WTC11 (cell line): ENCODE results near the gene BACH2. TPM values are rescaled to one million over a fixed set of nuclear protein-coding genes. Genes with fewer than 3 reads are reported as not detected.
"Not testable (repeated sequence)": the region's sequence is repeated elsewhere in the genome, so short reads cannot be mapped to it uniquely, and the experiment has no call there.

Source experiments
- ATAC-seq: fragments of 200-7000 bp; cut with Tn5 transposase; 2 replicates; pipeline ENCODE4 v1.10.0; 2021; ENCODE audit warnings: mild to moderate bottlenecking, moderate library complexity
- CTCF ChIA-PET: fragments of 300-600 bp; sonication (Branson Sonifier 250); formaldehyde crosslinking; loops from one replicate; lab custom pipeline; 2021; ENCODE audit warnings: antibody characterized with exemption; lab: Charles Lee
- POLR2A ChIA-PET: fragments of 350-600 bp; sonication (Branson Sonifier 250); formaldehyde crosslinking; loops from one replicate; lab custom pipeline; 2021; ENCODE audit warnings: antibody characterized with exemption; lab: Charles Lee
- DNase-seq: peaks from one replicate; pipeline ENCODE4 v3.0.0; 2021; ENCODE audit warnings: low spot score
- H3K27ac Mint-ChIP-seq: 2 replicates; pipeline ENCODE4 v1.8.0; 2021; ENCODE audit warnings: mixed read lengths
- H3K27me3 Mint-ChIP-seq: 2 replicates; pipeline ENCODE4 v1.8.0; 2021; ENCODE audit warnings: low read depth, mild to moderate bottlenecking, moderate library complexity, mixed read lengths
- H3K36me3 Mint-ChIP-seq: 2 replicates; pipeline ENCODE4 v1.8.0; 2021; ENCODE audit warnings: mixed read lengths
- H3K4me1 Mint-ChIP-seq: 2 replicates; pipeline ENCODE4 v1.8.0; 2022; ENCODE audit warnings: mixed read lengths
- H3K4me3 Mint-ChIP-seq: 2 replicates; pipeline ENCODE4 v1.8.0; 2021; ENCODE audit warnings: mild to moderate bottlenecking, moderate library complexity, mixed read lengths
- H3K9me3 Mint-ChIP-seq: 2 replicates; pipeline ENCODE4 v1.8.0; 2021; ENCODE audit warnings: mixed read lengths
- ATF1 ChIP-seq: sonication (generic); formaldehyde crosslinking; IDR thresholded peaks from 2 replicates; pipeline ENCODE4 v1.8.1; 2023; ENCODE audit warnings: mild to moderate bottlenecking, moderate library complexity, missing genetic modification reagents
- ATF2 ChIP-seq: sonication (generic); formaldehyde crosslinking; IDR thresholded peaks from 2 replicates; pipeline ENCODE4 v1.8.1; 2022; ENCODE audit warnings: low read depth, missing genetic modification reagents, borderline replicate concordance
- CREB1 ChIP-seq: sonication (generic); formaldehyde crosslinking; IDR thresholded peaks from 2 replicates; pipeline ENCODE4 v1.8.0; 2023; ENCODE audit warnings: mild to moderate bottlenecking, missing genetic modification reagents
- FOXK1 ChIP-seq: sonication (generic); formaldehyde crosslinking; IDR thresholded peaks from 2 replicates; pipeline ENCODE4 v1.8.0; 2022; ENCODE audit warnings: mild to moderate bottlenecking, moderate library complexity, missing genetic modification reagents
- HMGXB4 ChIP-seq: sonication (generic); formaldehyde crosslinking; IDR thresholded peaks from 2 replicates; pipeline ENCODE4 v1.8.1; 2023; ENCODE audit warnings: mild to moderate bottlenecking, moderate library complexity, missing genetic modification reagents
- KAT7 ChIP-seq: sonication (generic); formaldehyde crosslinking; IDR thresholded peaks from 2 replicates; pipeline ENCODE4 v1.8.1; 2023; ENCODE audit warnings: missing genetic modification reagents, mild to moderate bottlenecking, borderline replicate concordance
- MAX ChIP-seq: sonication (generic); formaldehyde crosslinking; IDR thresholded peaks from 2 replicates; pipeline ENCODE4 v1.8.0; 2022; ENCODE audit warnings: mild to moderate bottlenecking, missing genetic modification reagents
- NR1H2 ChIP-seq: sonication (generic); formaldehyde crosslinking; IDR thresholded peaks from 2 replicates; pipeline ENCODE4 v1.9.0; 2021; ENCODE audit warnings: mild to moderate bottlenecking, moderate library complexity, missing genetic modification reagents
- SMAD4 ChIP-seq: sonication (generic); formaldehyde crosslinking; IDR thresholded peaks from 2 replicates; pipeline ENCODE4 v1.8.0; 2022; ENCODE audit warnings: mild to moderate bottlenecking, missing genetic modification reagents
- SOX15 ChIP-seq: fragments of 250-450 bp; sonication (Bioruptor Pico); IDR thresholded peaks from 2 replicates; pipeline ENCODE4 v1.9.0; 2021; ENCODE audit warnings: mild to moderate bottlenecking
- ZNF425 ChIP-seq: fragments of 250-450 bp; sonication (Bioruptor Pico); conservative IDR thresholded peaks from 2 replicates; pipeline ENCODE4 v1.9.0; 2021; ENCODE audit warnings: mild to moderate bottlenecking
- ZNF512 ChIP-seq: sonication (generic); formaldehyde crosslinking; IDR thresholded peaks from 2 replicates; pipeline ENCODE4 v1.8.1; 2022; ENCODE audit warnings: missing genetic modification reagents, borderline replicate concordance
- ZNF532 ChIP-seq: fragments of 250-450 bp; sonication (Bioruptor Pico); IDR thresholded peaks from 2 replicates; pipeline ENCODE4 v1.9.0; 2021; ENCODE audit warnings: mild to moderate bottlenecking, borderline replicate concordance
- total RNA-seq: library from RNA; stranded (reverse); gene quantifications from 3 replicates; pipeline ENCODE4 v1.2.3, GENCODE V29; 2021

BACH2 gene
- total RNA-seq, 1 experiment from 2014 or later = 5.9 TPM

GRCh38 chr6:90167514-90168379 is 128.9 kb downstream of the BACH2 start:
- no peak for DNase-seq
- no peak for ATAC-seq
- Mint-ChIP-seq H3K9me3 (no peaks in the 10 kb centered on the region), H3K4me1 (0 out of 2 replicates have a peak, but pooled peaks cover 3% of the 10 kb centered on the region), H3K4me3 (no peak overlapping the region), H3K27me3 (no peaks in the 10 kb centered on the region), H3K36me3 (no peaks in the 10 kb centered on the region), H3K27ac (no peak overlapping the region)
- ChIA-PET POLR2A (no interaction called here), CTCF (interaction anchor here (1.2 kb wide), 1 partner anchor 227 kb away, joined by 8 read pairs; no protein-coding TSS in a partner anchor)
- TF ChIP-seq KAT7 (CRISPR knock-in tag) (no peak), CREB1 (no peak), ZNF532 (no peak), ZNF512 (CRISPR knock-in tag) (no peak), SMAD4 (CRISPR knock-in tag) (no peak), ZNF425 (CRISPR knock-in tag) (no peak), HMGXB4 (no peak), NR1H2 (CRISPR knock-in tag) (no peak), MAX (CRISPR knock-in tag) (no peak), FOXK1 (no peak), SOX15 (no peak), ATF1 (CRISPR knock-in tag) (no peak), ATF2 (CRISPR knock-in tag) (no peak)

GRCh38 chr6:90166155-90166924 is 130.3 kb downstream of the BACH2 start:
- ATAC-seq, H3K36me3 Mint-ChIP-seq, H3K4me3 Mint-ChIP-seq, H3K27me3 Mint-ChIP-seq, DNase-seq, POLR2A ChIA-PET, H3K4me1 Mint-ChIP-seq, CTCF ChIA-PET, H3K27ac Mint-ChIP-seq, H3K9me3 Mint-ChIP-seq: not testable (repeated sequence)
